SK-N-SH (cell line): Measurements from ENCODE around the gene SPTLC2. TPM values are rescaled to one million over a fixed set of nuclear protein-coding genes. Genes with fewer than 3 reads are reported as not detected.

Experiments
- CTCF ChIA-PET: fragments of 300-600, 350-600 bp; formaldehyde crosslinking; extraction: SDS; loops from one replicate; lab custom pipeline; 2021; lab: Yijun Ruan, JAX
- POLR2A ChIA-PET: fragments of 350-600 bp; sonication (Branson Sonifier 250); formaldehyde crosslinking; extraction: SDS; loops from one replicate; lab custom pipeline; 2020; ENCODE audit warnings: antibody characterized with exemption, inconsistent platforms; lab: Yijun Ruan, JAX
- DNase-seq: peaks from one replicate; pipeline ENCODE4 v3.0.0; 2012
- H2AFZ ChIP-seq: fragments of 200-600 bp; sonication (generic); 2 replicates; pipeline ENCODE4 v1.8.1; 2016; ENCODE audit warnings: antibody characterized with exemption, mild to moderate bottlenecking, low read depth
- H3F3A ChIP-seq: fragments of 200-600 bp; sonication (generic); replicated peaks from 2 replicates; pipeline ENCODE3; 2016; ENCODE audit warnings: antibody characterized with exemption, mild to moderate bottlenecking; ENCODE audit not compliant: insufficient read depth
- H3K27ac ChIP-seq, 2 experiments: fragments of 200-500 bp in 1 of 2; fragments of 200-600 bp in 1 of 2; sonication (Bioruptor generic) in 1 of 2; sonication (generic), shearing (Covaris generic) in 1 of 2; 2 replicates each; pipeline versions ENCODE4 v1.5.1 to v1.6.1; 2014 to 2016; ENCODE audit warnings: low read depth in 2 of 2, inconsistent platforms in 1 of 2, low read length in 1 of 2, mild to moderate bottlenecking in 1 of 2, mixed read lengths in 1 of 2
- H3K27me3 ChIP-seq: fragments of 200-600 bp; sonication (generic), shearing (Covaris generic); 2 replicates; pipeline ENCODE4 v1.6.1; 2016; ENCODE audit warnings: mixed run types; ENCODE audit not compliant: insufficient read depth
- H3K36me3 ChIP-seq, 2 experiments: fragments of 200-500 bp in 1 of 2; fragments of 200-600 bp in 1 of 2; sonication (Bioruptor generic) in 1 of 2; sonication (generic) in 1 of 2; replicated peaks in 1 of 2; 2 replicates each; pipeline versions ENCODE3 to v1.5.1; 2014 to 2016; ENCODE audit warnings: low read length in 1 of 2, mild to moderate bottlenecking in 1 of 2; ENCODE audit not compliant: insufficient read depth in 2 of 2, control insufficient read depth in 1 of 2
- H3K4me1 ChIP-seq, 2 experiments: fragments of 200-500 bp in 1 of 2; fragments of 200-600 bp in 1 of 2; sonication (Bioruptor generic) in 1 of 2; sonication (generic), shearing (Covaris generic) in 1 of 2; 2 replicates each; pipeline versions ENCODE4 v1.5.1 to v1.6.1; 2014 to 2016; ENCODE audit warnings: low read depth in 1 of 2, low read length in 1 of 2, mixed run types in 1 of 2; ENCODE audit not compliant: insufficient read depth in 2 of 2, control insufficient read depth in 1 of 2
- H3K4me2 ChIP-seq: fragments of 200-600 bp; sonication (generic), shearing (Covaris generic); 2 replicates; pipeline ENCODE4 v1.6.1; 2017; ENCODE audit warnings: mixed run types
- H3K4me3 ChIP-seq, 2 experiments: fragments of 200-500 bp in 1 of 2; fragments of 200-600 bp in 1 of 2; sonication (Bioruptor generic) in 1 of 2; sonication (generic), shearing (Covaris generic) in 1 of 2; 2 replicates each; pipeline versions ENCODE4 v1.5.1 to v1.8.1; 2014 to 2016; ENCODE audit warnings: low read depth in 2 of 2, inconsistent platforms in 1 of 2, low read length in 1 of 2, mild to moderate bottlenecking in 1 of 2, mixed read lengths in 1 of 2, moderate library complexity in 1 of 2
- H3K79me2 ChIP-seq: fragments of 200-600 bp; sonication (generic); 2 replicates; pipeline ENCODE4 v1.8.1; 2017; ENCODE audit warnings: mild to moderate bottlenecking; ENCODE audit not compliant: insufficient read depth
- H3K9ac ChIP-seq: fragments of 200-600 bp; sonication (generic); 2 replicates; pipeline ENCODE4 v1.6.1; 2017; ENCODE audit warnings: mixed run types
- H3K9me2 ChIP-seq: fragments of 200-600 bp; sonication (generic); 2 replicates; pipeline ENCODE4 v1.6.1; 2017; ENCODE audit warnings: mixed run types
- H3K9me3 ChIP-seq: fragments of 200-600 bp; sonication (generic); 2 replicates; pipeline ENCODE4 v1.6.1; 2017; ENCODE audit warnings: mixed run types, mild to moderate bottlenecking, moderate library complexity
- H4K20me1 ChIP-seq: fragments of 200-600 bp; sonication (generic); 2 replicates; pipeline ENCODE4 v1.6.1; 2017; ENCODE audit warnings: mild to moderate bottlenecking, mixed run types; ENCODE audit not compliant: insufficient read depth
- CHD2 ChIP-seq: fragments of 150-350 bp; IDR thresholded peaks from 2 replicates; pipeline ENCODE4 v1.6.1; 2018; ENCODE audit warnings: low read length; ENCODE audit not compliant: partially characterized antibody
- EZH2phosphoT487 ChIP-seq: fragments of 200-600 bp; sonication (generic); IDR thresholded peaks from 2 replicates; pipeline ENCODE4 v1.6.1; 2017; ENCODE audit warnings: low read depth, mixed run types, mild to moderate bottlenecking, antibody characterized with exemption, moderate library complexity, borderline replicate concordance
- FOSL2 ChIP-seq: IDR thresholded peaks from 2 replicates; pipeline ENCODE4 v1.4.0; 2012; ENCODE audit warnings: low read depth, mild to moderate bottlenecking, moderate library complexity, borderline replicate concordance
- GATA2 ChIP-seq: sonication (generic); formaldehyde crosslinking; IDR thresholded peaks from 2 replicates; pipeline ENCODE4 v1.5.0; 2020; ENCODE audit warnings: mild to moderate bottlenecking, missing genetic modification reagents
- MEF2A ChIP-seq: IDR thresholded peaks from 2 replicates; pipeline ENCODE4 v1.4.0; 2012; ENCODE audit warnings: low read depth, borderline replicate concordance
- MXI1 ChIP-seq: IDR thresholded peaks from 2 replicates; pipeline ENCODE4 v1.6.1; 2012; ENCODE audit warnings: mild to moderate bottlenecking, low read depth, low read length, improper control_type of control experiment
- RAD21 ChIP-seq: IDR thresholded peaks from 2 replicates; pipeline ENCODE4 v1.6.1; 2012; ENCODE audit warnings: mild to moderate bottlenecking, low read length
- RFX5 ChIP-seq: IDR thresholded peaks from 2 replicates; pipeline ENCODE4 v1.6.1; 2012; ENCODE audit warnings: mild to moderate bottlenecking, improper control_type of control experiment, low read length
- RXRA ChIP-seq: IDR thresholded peaks from 2 replicates; pipeline ENCODE4 v1.4.0; 2012; ENCODE audit warnings: low read depth, mild to moderate bottlenecking, borderline replicate concordance
- TAF1 ChIP-seq: IDR thresholded peaks from 2 replicates; pipeline ENCODE4 v1.6.1; 2012; ENCODE audit warnings: low read depth, mild to moderate bottlenecking, low read length, moderate library complexity, borderline replicate concordance
- TEAD4 ChIP-seq: IDR thresholded peaks from 2 replicates; pipeline ENCODE4 v1.4.0; 2012; ENCODE audit warnings: mild to moderate bottlenecking, borderline replicate concordance; ENCODE audit not compliant: insufficient read depth
- YY1 ChIP-seq: IDR thresholded peaks from 2 replicates; pipeline ENCODE4 v1.4.0; 2012; ENCODE audit warnings: low read depth, mild to moderate bottlenecking
- WGBS: methylation state at CpG from one replicate; pipeline ENCODE4 v1.1.6; 2017; ENCODE audit warnings: low lambda C conversion rate; 5-methylcytosine and 5-hydroxymethylcytosine counted together
- polyA plus RNA-seq, 3 experiments: library from polyadenylated mRNA; depleted of rRNA; stranded (reverse); fragments of >200 nt; gene quantifications; 2 replicates each; pipeline ENCODE4 v1.2.3, GENCODE V29; 2012
- TF ChIP-seq, protein P1 (sequence below): fragments of 200-600 bp; sonication (generic); IDR thresholded peaks from 2 replicates; pipeline ENCODE4 v1.6.1; 2017; ENCODE audit warnings: antibody characterized with exemption, mild to moderate bottlenecking, moderate library complexity
- TF ChIP-seq, protein P2 (sequence below): IDR thresholded peaks from 2 replicates; pipeline ENCODE4 v1.4.0; 2012; ENCODE audit warnings: low read depth, borderline replicate concordance
- TF ChIP-seq, protein P3 (sequence below): IDR thresholded peaks from 2 replicates; pipeline ENCODE4 v1.4.0; 2012; ENCODE audit warnings: low read depth
- TF ChIP-seq, protein P4 (sequence below): fragments of 150-350 bp; IDR thresholded peaks from 2 replicates; pipeline ENCODE4 v1.6.1; 2017; ENCODE audit warnings: antibody characterized with exemption, low read length, low read depth, borderline replicate concordance
- TF ChIP-seq, protein P5 (sequence below): IDR thresholded peaks from 2 replicates; pipeline ENCODE4 v1.4.0; 2012; ENCODE audit warnings: low read depth, borderline replicate concordance
- TF ChIP-seq, protein P6 (sequence below): fragments of 150-350 bp; IDR thresholded peaks from 2 replicates; pipeline ENCODE4 v1.6.1; 2016; ENCODE audit warnings: mild to moderate bottlenecking, low read depth, low read length

SPTLC2 gene
- polyA plus RNA-seq, 1 of the 3 experiments (the other 2 are of a cell fraction), result 10.2 TPM

DNA sequence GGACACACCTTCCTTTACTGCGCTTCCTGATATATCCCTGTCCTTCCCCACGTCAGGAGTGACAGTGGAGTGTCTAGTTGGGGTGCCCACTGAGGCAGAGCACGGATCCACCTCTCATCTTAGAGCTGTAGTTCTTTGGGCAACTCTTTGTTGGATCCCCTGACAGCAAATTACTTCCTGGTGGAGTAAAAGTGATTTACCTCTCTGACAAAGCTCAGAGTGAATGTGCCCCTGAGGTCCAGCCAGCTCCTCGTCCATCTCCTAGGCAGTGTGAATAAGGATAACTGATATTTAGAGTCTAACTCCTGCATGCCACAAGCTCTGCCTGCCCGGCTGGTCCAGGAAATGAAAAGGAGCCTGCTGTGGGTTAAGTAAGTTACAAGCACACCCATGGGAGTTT lies 142.5 kb downstream of the SPTLC2 start (continued):
- no peak for TF ChIP-seq MEF2A

DNA sequence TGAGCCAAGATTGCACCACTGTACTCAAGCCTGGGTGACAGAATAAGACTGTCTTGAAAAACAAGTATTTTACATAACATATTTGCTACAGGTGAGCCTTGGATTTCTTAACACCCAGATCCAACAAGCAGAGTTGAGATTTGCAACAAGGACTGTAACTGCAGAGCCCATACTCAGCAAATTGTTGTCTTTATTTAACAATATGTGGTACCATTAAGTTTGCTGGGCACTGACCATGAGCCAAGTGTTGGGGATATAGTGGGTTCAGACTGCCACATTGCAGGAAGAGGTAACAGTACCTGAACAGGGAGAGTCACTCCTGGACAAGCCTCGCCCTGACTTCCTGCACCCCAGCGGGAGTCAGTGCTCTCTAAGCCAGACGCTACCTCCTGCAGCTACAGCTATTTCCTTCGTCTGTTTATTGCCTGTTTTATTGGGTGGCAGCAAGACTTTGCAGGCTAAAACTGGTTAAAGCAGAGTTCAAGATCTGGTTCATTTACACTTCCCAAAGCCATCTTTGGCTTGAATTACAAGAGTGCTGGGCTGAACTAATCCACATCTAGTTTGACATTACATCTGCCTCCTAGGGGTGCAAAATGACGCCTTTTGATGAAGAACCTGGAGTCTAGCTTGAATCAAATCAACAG lies 146.1 kb downstream of the SPTLC2 start:
- H3K9me3 ChIP-seq, result no peaks in the 10 kb centered on the region
- H3F3A ChIP-seq, result peaks cover 6% of the 10 kb centered on the region
- H3K9ac ChIP-seq, result no peak overlapping the region
- H3K79me2 ChIP-seq, result no peaks in the 10 kb centered on the region
- ChIA-PET CTCF (interaction anchor here (3.5 kb wide), 1 partner anchor 11 kb away, joined by 15 read pairs; no protein-coding TSS in a partner anchor), POLR2A (interaction anchor here (0.7 kb wide), 1 partner anchor 10 kb away, joined by 4 read pairs; no protein-coding TSS in a partner anchor)
- no peak overlapping the region for H3K4me3 ChIP-seq
- H2AFZ ChIP-seq, result no peak overlapping the region
- no peaks in the 10 kb centered on the region for H4K20me1 ChIP-seq
- TF ChIP-seq, protein P1, sequence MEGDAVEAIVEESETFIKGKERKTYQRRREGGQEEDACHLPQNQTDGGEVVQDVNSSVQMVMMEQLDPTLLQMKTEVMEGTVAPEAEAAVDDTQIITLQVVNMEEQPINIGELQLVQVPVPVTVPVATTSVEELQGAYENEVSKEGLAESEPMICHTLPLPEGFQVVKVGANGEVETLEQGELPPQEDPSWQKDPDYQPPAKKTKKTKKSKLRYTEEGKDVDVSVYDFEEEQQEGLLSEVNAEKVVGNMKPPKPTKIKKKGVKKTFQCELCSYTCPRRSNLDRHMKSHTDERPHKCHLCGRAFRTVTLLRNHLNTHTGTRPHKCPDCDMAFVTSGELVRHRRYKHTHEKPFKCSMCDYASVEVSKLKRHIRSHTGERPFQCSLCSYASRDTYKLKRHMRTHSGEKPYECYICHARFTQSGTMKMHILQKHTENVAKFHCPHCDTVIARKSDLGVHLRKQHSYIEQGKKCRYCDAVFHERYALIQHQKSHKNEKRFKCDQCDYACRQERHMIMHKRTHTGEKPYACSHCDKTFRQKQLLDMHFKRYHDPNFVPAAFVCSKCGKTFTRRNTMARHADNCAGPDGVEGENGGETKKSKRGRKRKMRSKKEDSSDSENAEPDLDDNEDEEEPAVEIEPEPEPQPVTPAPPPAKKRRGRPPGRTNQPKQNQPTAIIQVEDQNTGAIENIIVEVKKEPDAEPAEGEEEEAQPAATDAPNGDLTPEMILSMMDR, result no peak
- TF ChIP-seq, protein P2, sequence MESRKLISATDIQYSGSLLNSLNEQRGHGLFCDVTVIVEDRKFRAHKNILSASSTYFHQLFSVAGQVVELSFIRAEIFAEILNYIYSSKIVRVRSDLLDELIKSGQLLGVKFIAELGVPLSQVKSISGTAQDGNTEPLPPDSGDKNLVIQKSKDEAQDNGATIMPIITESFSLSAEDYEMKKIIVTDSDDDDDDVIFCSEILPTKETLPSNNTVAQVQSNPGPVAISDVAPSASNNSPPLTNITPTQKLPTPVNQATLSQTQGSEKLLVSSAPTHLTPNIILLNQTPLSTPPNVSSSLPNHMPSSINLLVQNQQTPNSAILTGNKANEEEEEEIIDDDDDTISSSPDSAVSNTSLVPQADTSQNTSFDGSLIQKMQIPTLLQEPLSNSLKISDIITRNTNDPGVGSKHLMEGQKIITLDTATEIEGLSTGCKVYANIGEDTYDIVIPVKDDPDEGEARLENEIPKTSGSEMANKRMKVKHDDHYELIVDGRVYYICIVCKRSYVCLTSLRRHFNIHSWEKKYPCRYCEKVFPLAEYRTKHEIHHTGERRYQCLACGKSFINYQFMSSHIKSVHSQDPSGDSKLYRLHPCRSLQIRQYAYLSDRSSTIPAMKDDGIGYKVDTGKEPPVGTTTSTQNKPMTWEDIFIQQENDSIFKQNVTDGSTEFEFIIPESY, result no peak
- TF ChIP-seq, protein P3, sequence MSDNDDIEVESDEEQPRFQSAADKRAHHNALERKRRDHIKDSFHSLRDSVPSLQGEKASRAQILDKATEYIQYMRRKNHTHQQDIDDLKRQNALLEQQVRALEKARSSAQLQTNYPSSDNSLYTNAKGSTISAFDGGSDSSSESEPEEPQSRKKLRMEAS, result no peak
- TF ChIP-seq MXI1 (no peak), GATA2 (CRISPR knock-in tag) (no peak), TAF1 (no peak), RAD21 (no peak), RXRA (no peak), EZH2phosphoT487 (no peak), TEAD4 (no peak), YY1 (no peak), RFX5 (no peak), FOSL2 (no peak), CHD2 (no peak)
- TF ChIP-seq, protein P4, sequence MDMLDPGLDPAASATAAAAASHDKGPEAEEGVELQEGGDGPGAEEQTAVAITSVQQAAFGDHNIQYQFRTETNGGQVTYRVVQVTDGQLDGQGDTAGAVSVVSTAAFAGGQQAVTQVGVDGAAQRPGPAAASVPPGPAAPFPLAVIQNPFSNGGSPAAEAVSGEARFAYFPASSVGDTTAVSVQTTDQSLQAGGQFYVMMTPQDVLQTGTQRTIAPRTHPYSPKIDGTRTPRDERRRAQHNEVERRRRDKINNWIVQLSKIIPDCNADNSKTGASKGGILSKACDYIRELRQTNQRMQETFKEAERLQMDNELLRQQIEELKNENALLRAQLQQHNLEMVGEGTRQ, result no peak
- TF ChIP-seq, protein P5, sequence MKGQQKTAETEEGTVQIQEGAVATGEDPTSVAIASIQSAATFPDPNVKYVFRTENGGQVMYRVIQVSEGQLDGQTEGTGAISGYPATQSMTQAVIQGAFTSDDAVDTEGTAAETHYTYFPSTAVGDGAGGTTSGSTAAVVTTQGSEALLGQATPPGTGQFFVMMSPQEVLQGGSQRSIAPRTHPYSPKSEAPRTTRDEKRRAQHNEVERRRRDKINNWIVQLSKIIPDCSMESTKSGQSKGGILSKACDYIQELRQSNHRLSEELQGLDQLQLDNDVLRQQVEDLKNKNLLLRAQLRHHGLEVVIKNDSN, result no peak
- TF ChIP-seq, protein P6, sequence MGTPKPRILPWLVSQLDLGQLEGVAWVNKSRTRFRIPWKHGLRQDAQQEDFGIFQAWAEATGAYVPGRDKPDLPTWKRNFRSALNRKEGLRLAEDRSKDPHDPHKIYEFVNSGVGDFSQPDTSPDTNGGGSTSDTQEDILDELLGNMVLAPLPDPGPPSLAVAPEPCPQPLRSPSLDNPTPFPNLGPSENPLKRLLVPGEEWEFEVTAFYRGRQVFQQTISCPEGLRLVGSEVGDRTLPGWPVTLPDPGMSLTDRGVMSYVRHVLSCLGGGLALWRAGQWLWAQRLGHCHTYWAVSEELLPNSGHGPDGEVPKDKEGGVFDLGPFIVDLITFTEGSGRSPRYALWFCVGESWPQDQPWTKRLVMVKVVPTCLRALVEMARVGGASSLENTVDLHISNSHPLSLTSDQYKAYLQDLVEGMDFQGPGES, result no peak
- H3K9me2 ChIP-seq, result no peaks in the 10 kb centered on the region
- H3K4me1 ChIP-seq, result no peaks in the 10 kb centered on the region
- no peak for DNase-seq
- WGBS, result 96% methylated on average over 5 of the region's 5 CpGs
- H3K27ac ChIP-seq, result no peak overlapping the region
- peaks cover 34 to 36% of the 10 kb centered on the region in 2 experiments for H3K36me3 ChIP-seq
- no peak overlapping the region for H3K4me2 ChIP-seq
- H3K27me3 ChIP-seq, result no peaks in the 10 kb centered on the region
